ENCODE measurements around the gene DLX3.

The DLX3 gene

DNA sequence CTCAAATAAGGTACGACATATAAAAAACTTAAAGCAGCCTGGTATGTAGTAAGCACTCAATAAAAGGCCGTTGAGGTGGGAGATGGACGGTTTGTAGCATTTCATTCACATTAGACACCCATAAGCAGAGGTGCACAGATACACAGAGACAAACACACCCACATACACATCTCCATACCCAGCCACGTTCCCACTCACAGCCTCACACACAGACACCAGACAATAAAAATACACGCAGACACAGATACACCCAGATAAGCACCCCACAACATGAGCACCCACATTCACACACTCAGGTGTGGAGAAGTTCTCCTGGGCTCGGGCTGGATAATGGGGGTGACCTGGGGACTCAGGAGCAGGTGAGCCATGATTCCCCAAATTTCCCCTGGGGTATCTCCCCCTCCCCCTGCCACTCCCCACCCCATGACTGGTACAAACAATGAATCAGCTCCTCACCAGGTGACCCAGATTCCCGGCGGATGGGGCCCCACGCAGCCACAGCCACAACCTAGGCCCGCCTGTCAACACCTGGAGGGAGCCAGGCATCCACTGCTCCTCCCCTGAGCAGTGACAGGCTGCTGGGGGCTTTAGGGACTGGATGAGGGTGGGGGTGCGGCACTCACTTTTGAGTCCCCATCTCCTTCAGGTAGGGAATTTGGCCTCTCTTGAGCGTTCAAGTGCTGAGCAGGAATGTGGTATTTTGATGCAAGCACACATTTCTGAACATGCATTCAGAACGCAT lies 2.7 kb downstream of the DLX3 start:
- DNase-seq (ENCODE audit: low read depth), result no peak

DNA sequence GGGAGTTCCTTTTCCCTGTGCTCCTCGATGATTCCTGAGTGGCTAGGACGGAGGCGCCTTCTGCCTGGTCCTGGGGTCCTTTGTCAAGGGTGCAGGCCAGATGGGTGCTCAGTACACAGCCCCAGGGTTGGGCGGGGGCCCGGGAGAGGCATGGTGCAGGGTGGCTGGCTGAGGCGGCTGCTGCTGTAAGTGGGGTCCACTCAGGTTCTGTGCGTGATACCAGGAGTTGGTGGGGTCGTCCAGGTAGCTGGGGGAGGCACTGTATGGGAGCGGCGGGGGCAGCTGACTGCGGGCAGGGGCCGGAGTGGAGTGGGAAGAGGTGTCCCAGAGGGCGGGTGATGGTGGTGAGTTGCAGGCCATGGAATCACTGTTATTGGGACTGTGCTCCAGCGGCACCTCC lies 3.6 kb downstream of the DLX3 start:
- DNase-seq (ENCODE audit: low read depth), result no peak

DNA sequence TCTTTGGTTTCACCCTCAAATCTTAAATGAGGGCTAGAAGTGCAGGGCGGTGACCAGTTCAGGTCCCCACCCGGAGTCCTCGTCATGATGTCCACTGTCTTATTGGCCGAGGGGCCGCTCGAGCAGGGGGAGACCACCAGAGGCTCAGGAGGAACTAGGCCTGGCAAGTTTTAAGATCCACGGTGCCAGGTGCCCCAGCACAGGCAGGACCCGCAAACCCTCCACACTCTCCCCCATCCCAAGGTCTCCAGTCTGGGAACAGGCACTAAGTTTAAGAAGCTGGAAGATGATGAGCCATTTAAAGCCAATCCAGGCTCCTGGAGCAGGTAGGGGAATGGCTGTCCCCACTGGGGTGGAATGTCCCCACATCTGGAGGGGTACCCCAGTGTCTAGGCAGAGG lies 4.1 kb downstream of the DLX3 start:
- no peak for DNase-seq (ENCODE audit: low read depth)

DNA sequence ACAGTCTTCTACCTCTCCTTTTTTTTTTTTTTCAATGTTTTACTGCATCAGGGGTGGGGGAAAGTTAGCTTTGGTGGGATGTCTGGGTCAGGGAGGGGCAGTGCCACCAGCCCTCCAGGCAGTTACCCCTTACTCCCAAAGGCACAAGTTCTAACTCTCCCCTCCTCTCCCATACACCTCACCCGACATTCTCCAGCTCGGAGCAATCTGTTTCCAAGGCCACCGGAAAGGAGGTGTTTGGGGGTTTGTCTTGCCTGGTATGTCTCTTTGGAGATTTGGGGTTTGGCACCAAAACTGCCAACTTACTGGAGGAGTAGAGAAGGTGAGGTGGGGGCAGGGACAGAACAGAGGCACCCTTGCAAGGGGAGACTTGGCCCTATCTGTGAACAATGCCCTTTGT lies 4.7 kb downstream of the DLX3 start:
- no peak for DNase-seq (ENCODE audit: low read depth)

DNA sequence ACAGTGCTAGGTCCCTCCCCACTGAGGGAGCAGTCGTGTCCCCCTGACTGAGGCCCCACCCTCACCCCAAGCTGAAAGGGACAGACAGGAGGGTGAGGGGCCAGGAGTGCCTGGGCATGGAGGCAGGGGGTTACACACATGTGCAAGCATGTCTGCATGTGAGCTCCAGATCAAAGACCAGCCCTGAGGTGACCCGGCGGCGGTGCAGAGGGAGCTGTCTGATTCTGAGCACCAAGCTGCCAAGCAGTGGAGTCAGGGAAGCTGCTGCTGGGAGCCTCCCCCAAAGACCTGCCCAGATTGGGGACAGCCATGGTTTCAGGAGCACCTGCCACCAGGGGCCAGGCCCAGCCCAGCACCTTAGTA lies 5.5 kb downstream of the DLX3 start:
- DNase-seq (ENCODE audit: low read depth), result no peak

DNA sequence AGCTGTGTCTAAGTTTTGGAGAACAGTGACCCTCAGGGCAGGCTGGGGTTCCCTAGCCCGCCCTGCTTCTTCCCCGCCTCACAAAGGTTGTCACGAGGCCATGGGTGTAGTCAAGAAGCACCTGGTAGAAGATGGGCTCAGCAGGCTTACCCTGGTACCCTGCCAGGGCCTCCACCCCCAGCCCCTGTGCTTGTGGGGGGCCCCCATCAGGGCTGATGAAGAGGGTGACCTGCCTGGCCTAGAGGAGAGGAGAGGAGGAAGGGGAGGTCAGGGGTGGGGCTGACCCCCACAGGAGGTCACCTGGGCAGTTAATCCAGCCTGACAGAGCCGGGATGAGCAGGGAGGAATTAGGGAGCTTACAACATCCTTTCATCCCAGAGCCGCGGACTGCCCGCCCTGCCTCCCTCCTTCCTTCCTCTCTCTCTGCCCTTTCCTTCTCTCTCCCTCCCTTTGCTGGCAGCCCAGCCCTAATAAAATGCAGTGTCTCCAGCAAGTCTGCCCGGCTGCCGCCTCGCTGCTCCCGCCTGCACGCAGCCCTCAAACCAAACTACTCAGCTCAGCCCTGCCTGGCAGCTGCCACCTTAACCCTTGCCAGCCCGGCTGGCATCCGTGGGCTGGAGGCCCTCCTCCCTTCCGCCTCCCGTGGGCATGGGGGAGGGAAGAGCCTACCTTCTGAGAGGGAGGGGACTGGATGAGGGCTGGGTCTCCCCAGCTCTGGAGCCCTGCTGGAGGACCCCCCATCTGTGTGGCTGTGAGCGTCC lies 7.2 kb downstream of the DLX3 start:
- DNase-seq (ENCODE audit: low read depth), result no peak

DNA sequence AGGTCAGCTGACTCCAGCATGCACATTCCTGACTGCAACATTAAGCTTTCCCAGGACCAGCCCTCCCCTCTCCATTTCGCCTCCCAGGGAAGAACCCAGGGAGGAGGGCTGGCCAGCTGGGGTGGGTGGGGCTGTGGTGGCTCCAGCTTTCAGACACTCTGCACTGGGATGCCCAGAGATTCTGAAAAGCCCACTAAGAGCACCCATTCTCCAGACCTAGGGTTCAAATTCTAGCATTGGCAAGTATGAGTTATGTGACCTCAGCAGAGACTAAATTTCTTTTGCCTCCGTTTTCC lies 7.8 kb downstream of the DLX3 start:
- no peak for DNase-seq (ENCODE audit: low read depth)

DNA sequence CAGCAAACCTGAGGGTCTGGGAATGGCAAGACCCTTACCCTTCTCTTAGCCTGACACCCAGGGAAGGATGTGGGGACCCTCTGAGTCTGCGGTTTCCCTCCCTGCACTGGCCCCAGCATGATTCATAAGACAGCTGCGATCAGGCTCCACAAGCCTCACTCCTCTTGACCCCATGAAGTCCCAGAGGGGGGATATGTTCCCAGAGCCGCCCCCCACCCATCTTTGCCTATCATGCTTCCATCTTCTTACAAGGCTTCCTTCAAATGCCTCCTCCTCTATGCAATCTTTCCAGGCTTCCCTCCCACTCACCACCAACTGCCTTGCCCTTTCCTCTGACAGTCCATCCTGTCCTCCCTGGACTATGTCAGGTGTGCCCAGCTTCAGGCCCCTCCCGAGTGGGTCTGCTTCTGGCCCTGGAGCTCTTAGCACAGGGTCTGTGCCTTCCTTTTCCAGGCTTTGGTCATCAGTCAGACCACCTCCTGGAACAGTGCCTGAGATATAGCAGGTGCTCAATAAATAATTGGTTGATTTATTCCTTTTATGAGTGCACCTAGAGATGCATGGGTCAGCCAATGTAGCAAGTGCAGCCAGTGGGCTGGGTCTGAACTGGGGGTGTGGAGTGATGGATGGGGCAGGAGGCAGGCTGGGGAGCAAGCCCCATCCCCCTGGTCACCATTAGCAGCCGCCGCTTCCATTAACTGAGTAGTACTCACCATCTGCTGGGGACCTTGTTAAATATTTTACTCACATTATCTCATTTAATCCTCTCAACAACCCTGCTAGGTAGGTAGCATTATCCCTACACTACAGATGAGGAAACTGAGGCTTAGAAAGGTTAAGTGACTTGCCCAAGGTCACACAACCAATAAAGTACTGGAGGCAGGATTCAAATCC lies 8.4 kb downstream of the DLX3 start:
- no peak for DNase-seq (ENCODE audit: low read depth)

DNA sequence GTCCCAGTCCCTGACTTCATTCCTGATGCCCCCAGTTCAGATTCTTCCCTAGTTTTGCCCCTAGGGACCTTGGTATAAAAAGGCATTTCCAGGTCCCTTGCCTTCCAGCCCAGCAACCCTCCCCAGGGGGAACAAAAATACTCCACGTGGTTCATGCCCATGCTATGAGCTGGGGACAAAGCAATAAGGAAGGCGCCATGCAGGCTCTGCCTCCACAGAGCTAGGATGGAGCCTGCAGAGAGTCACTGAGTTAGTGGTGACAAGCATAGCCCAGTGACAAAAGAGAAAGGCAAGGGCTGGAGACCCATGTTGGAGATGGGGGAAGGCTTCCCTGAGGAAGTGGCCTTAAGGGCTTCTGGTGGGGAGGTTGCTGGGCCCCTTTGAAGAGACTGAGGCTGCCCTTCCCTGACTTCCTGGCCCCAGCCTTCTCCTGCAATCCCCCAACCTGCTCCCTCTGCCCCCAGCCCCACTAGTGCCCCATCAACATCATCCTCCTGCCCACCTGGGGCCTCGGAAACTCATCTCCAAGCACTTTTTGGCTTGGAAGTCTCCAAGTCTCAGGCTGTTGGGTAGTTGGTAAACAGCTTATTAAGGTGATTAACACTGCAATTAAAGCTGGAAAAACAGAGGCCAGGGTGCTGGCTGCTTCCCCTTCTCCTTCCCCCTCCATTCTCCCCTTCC lies 9.6 kb downstream of the DLX3 start:
- no peak for DNase-seq (ENCODE audit: low read depth)

DNA sequence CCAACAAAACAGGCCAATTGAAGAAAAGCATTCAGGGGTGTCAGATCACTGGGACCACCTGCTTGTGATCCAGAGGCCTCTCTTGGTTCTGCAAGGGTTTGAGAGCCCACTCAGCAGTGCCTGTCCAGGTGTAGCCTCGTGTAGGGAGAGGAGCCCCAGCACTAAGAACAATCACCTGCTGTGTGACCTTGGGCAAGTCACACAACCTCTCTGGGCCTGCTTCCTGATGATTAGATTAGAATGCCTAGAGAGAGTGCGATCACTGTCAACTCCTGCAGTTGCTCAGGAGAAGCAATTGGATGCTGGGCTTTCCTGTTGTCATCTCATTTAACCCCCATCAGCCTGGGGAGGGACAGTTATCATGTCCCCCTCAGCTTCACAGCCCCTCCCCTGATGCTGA lies 10.2 kb downstream of the DLX3 start:
- DNase-seq (ENCODE audit: low read depth), result no peak

DNA sequence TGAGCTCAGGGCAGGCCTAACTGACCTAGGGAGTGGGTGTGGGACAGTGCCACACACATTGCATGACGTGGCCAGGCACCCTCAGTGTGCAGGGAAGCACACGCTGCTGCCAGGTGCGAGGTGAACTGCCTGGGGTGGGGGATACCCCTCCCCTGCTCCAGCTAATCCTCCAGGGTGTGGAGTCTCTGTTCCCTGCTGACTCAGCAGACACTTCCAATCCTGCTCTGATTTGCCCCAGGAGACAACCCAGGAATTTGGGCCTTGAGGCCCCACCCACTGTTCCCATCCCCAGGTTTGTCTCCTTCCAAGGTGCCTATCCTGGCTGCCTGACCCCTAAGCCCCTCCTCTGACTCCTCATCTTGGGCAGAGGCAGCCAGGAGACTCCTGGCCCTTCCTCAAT lies 10.7 kb downstream of the DLX3 start:
- DNase-seq (ENCODE audit: low read depth), result no peak

DNA sequence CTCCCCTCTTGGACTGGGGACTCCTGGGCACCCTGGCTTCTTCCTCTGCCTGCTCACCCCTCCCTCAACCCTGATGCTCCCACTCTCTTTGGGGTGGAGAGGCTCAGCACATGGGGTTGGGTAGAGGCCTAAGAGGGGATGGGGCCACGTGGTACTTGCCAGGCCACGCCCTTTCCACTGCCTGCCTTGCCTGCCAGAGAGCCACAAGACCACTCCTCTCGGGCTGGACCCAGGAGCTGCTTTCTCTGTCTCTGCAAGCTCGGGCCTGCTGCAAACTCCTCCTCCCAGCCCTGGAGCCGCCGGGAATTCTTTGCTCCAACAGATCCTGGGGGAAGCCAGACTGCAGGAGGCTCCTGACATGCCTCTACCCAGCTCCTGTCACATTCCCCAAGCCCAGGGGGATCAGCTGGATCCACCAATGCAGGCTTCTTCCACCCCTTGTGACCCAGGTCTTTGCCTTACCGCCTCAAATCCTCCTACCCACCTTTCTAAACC lies 14.3 kb downstream of the DLX3 start:
- no peak for DNase-seq (ENCODE audit: low read depth)

DNA sequence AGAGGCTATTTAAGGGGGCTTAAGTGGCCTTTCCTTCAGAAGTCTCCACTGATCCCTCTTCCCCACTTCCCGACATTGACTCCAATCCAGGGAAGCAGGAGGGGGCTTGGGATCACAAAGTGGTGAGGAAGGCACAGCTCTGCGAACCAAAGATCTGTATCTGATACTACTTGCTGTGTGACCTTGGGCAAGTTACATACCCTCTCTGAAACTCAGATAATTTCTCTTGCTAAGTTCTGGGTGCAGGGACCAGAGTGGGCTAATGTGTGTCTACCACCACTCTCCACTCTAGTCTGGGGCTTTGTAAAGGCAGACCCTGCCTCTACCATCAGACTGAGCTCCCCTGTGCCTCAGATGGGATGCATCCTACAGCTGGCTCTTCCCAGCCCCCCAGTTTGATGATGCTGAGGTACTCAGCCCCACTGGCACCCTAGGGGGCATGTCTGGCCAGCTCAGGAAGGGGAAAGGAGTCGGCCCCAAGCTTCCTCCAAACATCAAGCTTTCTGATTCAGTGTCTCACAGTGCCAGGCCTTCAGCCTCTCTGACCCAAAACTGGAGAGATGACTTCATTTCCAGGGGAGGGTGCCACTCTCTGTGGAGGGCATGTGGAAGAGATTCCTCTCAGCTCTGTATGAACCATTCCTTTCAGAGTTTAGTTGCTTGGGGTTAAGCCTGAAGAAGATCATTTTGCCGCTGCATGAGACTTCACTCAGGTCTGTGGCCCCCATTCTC lies 15.1 kb downstream of the DLX3 start:
- no peak for DNase-seq (ENCODE audit: low read depth)

DNA sequence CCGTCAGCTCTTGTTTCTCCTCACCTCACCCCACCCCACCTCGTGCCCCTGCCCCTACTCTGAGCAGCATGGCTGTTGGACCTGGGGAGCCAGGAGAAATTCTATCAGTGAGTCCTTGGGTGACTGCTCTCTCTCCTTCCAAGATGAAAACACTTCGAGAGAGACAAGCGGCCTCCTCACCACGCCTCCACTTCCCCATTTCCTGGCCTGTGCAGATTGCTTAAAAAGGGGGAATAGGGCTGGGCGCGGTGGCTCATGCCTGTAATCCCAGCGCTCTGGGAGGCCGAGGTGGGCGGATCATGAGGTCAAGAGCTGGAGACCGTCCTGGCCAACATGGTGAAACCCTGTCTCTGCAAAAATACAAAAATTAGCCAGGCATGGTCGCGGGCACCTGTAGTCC lies 16.5 kb downstream of the DLX3 start:
- no peak for DNase-seq (ENCODE audit: low read depth)

DNA sequence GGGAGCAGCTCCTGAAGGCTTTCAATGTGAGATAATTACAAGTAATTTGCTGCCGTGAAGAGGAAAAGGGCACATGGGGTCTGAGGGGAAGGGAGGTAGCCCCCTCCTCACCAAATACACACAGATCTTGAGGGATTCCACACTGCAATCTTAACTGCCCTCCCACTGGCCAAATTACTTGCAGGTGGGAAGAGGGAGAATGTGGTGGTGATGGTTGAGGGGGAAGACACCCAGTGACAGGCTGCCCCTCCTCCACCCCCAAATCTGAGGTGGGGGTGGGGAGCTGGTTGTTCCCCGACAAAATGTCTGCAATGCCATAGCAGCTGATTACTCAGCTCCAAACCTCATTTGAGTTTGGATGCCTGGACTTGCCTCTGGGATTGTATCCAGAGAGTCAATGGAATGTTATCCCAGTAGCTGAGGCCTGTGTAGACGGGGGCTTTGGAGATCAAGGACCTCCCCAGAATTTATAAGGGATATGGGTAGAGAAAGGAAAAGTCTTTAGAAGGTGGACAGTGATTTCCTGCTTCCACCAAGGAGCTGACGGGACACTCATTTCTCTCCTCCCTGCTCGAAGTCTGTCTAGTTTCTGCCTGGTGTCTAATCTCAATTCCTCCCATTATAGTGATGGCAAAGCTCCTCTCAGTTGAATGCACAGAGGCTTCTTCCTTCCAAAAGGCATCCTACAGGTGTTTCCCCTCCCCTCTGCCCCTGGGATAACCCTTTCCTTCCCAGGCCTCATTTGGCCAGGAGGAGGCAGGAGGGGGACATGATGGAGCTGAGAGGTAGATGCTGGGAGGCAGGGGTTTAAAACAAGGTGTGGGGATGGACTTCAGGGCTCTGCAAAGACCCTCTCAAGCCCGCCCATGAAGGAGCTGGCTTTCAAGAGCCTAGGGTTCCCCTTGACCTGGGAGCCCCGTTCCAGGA lies 17.3 kb downstream of the DLX3 start:
- DNase-seq (ENCODE audit: low read depth), result no peak

DNA sequence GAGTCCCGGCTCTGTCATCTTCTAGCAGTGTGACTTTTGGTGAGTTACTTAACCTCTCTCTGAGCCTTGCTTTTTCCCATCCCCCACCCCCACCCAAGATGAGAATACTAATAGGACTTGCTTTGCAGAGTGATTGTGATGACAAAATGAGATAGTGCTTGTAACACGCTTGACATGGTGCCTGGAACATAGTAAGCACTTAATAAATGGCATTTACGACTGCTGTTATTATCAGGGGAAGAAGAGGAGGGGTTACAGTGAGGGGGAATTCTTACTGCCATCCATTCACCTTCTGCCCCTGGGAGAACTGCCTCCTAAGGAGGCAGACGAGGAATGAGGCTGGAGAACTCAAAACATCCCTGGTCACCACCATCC lies 18.2 kb downstream of the DLX3 start:
- no peak for DNase-seq (ENCODE audit: low read depth)

DNA sequence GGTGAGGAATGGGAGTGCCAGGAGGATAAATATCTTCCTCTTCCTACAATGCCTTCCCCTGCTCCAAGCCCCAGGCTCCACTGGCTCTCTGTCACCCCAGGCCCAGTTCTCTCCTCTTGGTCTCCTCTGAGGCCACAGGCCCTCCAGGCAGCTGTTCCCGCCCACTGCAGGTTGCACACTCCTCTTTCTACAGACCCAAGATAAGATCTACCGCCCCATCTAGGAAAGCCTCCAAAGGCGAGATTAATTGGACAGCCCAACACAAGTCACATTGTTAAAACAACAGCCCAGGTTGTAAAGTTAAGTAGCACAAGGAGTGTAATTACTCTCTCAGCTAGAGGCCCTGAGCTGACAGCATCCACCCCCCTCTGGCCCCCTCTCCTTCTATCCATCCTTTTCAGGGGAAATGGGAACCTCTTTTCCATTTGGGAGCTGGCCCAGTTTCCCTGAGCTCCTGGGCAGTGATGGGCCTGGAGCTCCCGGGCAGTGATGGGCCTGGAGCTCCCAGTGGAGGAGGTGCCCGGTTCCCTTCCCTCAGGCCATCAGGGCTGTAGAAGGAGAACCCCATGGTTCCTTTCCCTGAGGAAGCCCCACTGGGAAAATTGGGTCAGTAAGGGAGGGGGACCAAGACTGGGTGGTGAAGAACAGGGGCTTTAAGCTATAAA lies 18.7 kb downstream of the DLX3 start:
- no peak for DNase-seq (ENCODE audit: low read depth)

DNA sequence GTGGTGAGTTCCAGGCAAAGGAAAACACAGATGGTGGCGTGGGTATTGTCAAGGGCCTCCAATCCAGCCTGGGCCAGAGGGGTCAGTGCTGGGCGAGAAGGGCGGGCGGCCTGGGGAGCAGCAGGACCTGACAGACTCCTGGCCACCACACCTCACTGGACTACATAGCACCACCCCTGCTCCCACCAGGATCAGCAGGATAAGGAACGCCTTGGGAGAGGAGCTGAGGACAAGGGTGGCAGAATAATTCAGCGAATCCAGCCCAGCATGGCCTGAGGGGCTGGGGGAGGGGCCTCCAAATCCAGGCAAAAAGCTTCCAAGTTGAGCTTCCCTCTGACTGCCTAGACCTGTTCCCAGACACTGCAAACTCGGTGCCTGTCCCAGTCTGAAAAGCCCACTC lies 19.5 kb downstream of the DLX3 start:
- DNase-seq (ENCODE audit: low read depth), result no peak

DNA sequence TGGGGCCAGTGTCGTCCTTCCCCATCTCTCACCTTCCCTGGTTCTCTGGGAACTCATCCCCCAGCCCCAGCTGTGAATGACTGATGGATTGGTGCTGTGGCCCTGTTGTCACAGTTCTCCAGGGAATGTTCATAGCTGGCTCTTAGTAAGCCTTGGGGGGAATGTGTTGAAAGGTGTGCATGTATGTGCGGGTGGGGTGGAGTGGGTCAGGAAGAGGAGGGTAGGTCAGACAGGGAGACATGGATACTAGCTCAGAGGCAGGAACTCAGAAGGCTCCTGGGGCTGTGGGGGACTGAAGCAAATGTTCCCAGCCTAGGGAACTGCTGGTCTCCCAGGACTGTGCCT lies 21.8 kb downstream of the DLX3 start:
- no peak for DNase-seq (ENCODE audit: low read depth)

All from activated T-helper 1 cell treated with Interleukin-2 at 50 U/mL for 16 hours (primary cell).